HEK293 (cell line): ENCODE measurements around the gene KIF5A.

Experiments used
- CTCF ChIA-PET: fragments of 350-600 bp; formaldehyde crosslinking; extraction: SDS; loops from one replicate; lab custom pipeline; 2021; ENCODE audit warnings: antibody characterized with exemption; lab: Yijun Ruan, JAX
- POLR2A ChIA-PET: fragments of 300-600 bp; formaldehyde crosslinking; extraction: SDS; loops from one replicate; lab custom pipeline; 2020; ENCODE audit warnings: antibody characterized with exemption, inconsistent platforms; lab: Yijun Ruan, JAX
- H3K27ac ChIP-seq: fragments of 200-500 bp; sonication (Bioruptor generic); 2 replicates; pipeline ENCODE4 v1.5.1; 2014; ENCODE audit warnings: low read depth, low read length, control low read depth, inconsistent platforms; ENCODE audit errors: extremely low read depth
- H3K36me3 ChIP-seq, 2 experiments: fragments of 200-500 bp in 1 of 2; sonication (Bioruptor generic) in 1 of 2; 1 replicate in 1 of 2; 2 replicates in 1 of 2; pipeline ENCODE4 v1.5.1; 2014 to 2017; ENCODE audit warnings: inconsistent platforms in 2 of 2, low read length in 2 of 2; ENCODE audit not compliant: control insufficient read depth in 2 of 2, insufficient read depth in 1 of 2
- H3K4me1 ChIP-seq: fragments of 200-500 bp; sonication (Bioruptor generic); 2 replicates; pipeline ENCODE4 v1.5.1; 2014; ENCODE audit warnings: mild to moderate bottlenecking, low read length, inconsistent platforms; ENCODE audit not compliant: control insufficient read depth, insufficient read depth
- H3K4me3 ChIP-seq: 2 replicates; pipeline ENCODE4 v1.5.1; 2011; ENCODE audit warnings: low read depth, mild to moderate bottlenecking, control low read depth, low read length, moderate library complexity
- H3K9me3 ChIP-seq: fragments of 200-500 bp; sonication (Bioruptor generic); 2 replicates; pipeline ENCODE4 v1.5.1; 2014; ENCODE audit warnings: low read depth, low read length, inconsistent platforms; ENCODE audit not compliant: control insufficient read depth, insufficient read depth
- EGR2 ChIP-seq: fragments of 450-650 bp; formaldehyde crosslinking; IDR thresholded peaks from 2 replicates; pipeline ENCODE4 v1.5.1; 2016; ENCODE audit warnings: low read depth, missing biosample characterization, missing genetic modification characterization
- GLI4 ChIP-seq: fragments of 450-650 bp; formaldehyde crosslinking; IDR thresholded peaks from 2 replicates; pipeline ENCODE4 v1.5.1; 2016; ENCODE audit warnings: missing biosample characterization, missing genetic modification characterization
- GLIS1 ChIP-seq: fragments of 450-650 bp; formaldehyde crosslinking; IDR thresholded peaks from 2 replicates; pipeline ENCODE4 v1.5.1; 2016; ENCODE audit warnings: missing biosample characterization, missing genetic modification characterization
- MZF1 ChIP-seq: fragments of 450-650 bp; formaldehyde crosslinking; IDR thresholded peaks from 2 replicates; pipeline ENCODE4 v1.5.1; 2017; ENCODE audit warnings: missing biosample characterization, missing genetic modification characterization, borderline replicate concordance
- OVOL3 ChIP-seq: fragments of 450-650 bp; formaldehyde crosslinking; IDR thresholded peaks from 2 replicates; pipeline ENCODE4 v1.5.1; 2016; ENCODE audit warnings: missing biosample characterization, missing genetic modification characterization
- SETDB1 ChIP-seq: IDR thresholded peaks from one replicate; pipeline ENCODE4 v1.6.1; 2017; ENCODE audit warnings: mild to moderate bottlenecking, low read length, moderate library complexity, mixed read lengths; ENCODE audit not compliant: insufficient read length
- WT1 ChIP-seq: fragments of 450-650 bp; formaldehyde crosslinking; IDR thresholded peaks from 2 replicates; pipeline ENCODE4 v1.5.1; 2016; ENCODE audit warnings: missing biosample characterization, missing genetic modification characterization
- YY1 ChIP-seq: fragments of 450-650 bp; formaldehyde crosslinking; IDR thresholded peaks from 2 replicates; pipeline ENCODE4 v1.5.1; 2018; ENCODE audit warnings: missing biosample characterization, missing genetic modification characterization
- ZEB2 ChIP-seq: fragments of 450-650 bp; formaldehyde crosslinking; IDR thresholded peaks from 2 replicates; pipeline ENCODE4 v1.5.1; 2016; ENCODE audit warnings: missing biosample characterization, missing genetic modification characterization
- ZNF155 ChIP-seq: fragments of 450-650 bp; formaldehyde crosslinking; IDR thresholded peaks from 2 replicates; pipeline ENCODE4 v1.5.1; 2016; ENCODE audit warnings: missing biosample characterization, missing genetic modification characterization
- ZNF174 ChIP-seq: fragments of 450-650 bp; formaldehyde crosslinking; IDR thresholded peaks from 2 replicates; pipeline ENCODE4 v1.5.0; 2017; ENCODE audit warnings: missing biosample characterization, mild to moderate bottlenecking, missing genetic modification characterization
- ZNF211 ChIP-seq: fragments of 450-650 bp; formaldehyde crosslinking; IDR thresholded peaks from 2 replicates; pipeline ENCODE4 v1.5.1; 2016; ENCODE audit warnings: low read depth, missing biosample characterization, missing genetic modification characterization
- ZNF221 ChIP-seq: fragments of 450-650 bp; formaldehyde crosslinking; IDR thresholded peaks from 2 replicates; pipeline ENCODE4 v1.5.1; 2017; ENCODE audit warnings: missing biosample characterization, missing genetic modification characterization, borderline replicate concordance
- ZNF311 ChIP-seq: fragments of 450-650 bp; formaldehyde crosslinking; IDR thresholded peaks from 2 replicates; pipeline ENCODE4 v1.5.1; 2017; ENCODE audit warnings: missing biosample characterization, missing genetic modification characterization, borderline replicate concordance
- ZNF350 ChIP-seq: fragments of 450-650 bp; formaldehyde crosslinking; IDR thresholded peaks from 2 replicates; pipeline ENCODE4 v1.5.0; 2017; ENCODE audit warnings: missing biosample characterization, mild to moderate bottlenecking, missing genetic modification characterization
- ZNF354C ChIP-seq: fragments of 450-650 bp; formaldehyde crosslinking; IDR thresholded peaks from 2 replicates; pipeline ENCODE4 v1.5.1; 2016; ENCODE audit warnings: missing biosample characterization, missing genetic modification characterization, low read depth, borderline replicate concordance
- ZNF366 ChIP-seq: fragments of 450-650 bp; formaldehyde crosslinking; conservative IDR thresholded peaks from 2 replicates; pipeline ENCODE4 v1.5.1; 2016; ENCODE audit warnings: missing biosample characterization, missing genetic modification characterization
- ZNF423 ChIP-seq: fragments of 450-650 bp; formaldehyde crosslinking; IDR thresholded peaks from 2 replicates; pipeline ENCODE4 v1.5.1; 2016; ENCODE audit warnings: missing biosample characterization, missing genetic modification characterization
- ZNF48 ChIP-seq: fragments of 450-650 bp; formaldehyde crosslinking; IDR thresholded peaks from 2 replicates; pipeline ENCODE4 v1.5.1; 2016; ENCODE audit warnings: missing biosample characterization, missing genetic modification characterization
- ZNF544 ChIP-seq: fragments of 450-650 bp; formaldehyde crosslinking; IDR thresholded peaks from 2 replicates; pipeline ENCODE4 v1.5.0; 2017; ENCODE audit warnings: missing biosample characterization, missing genetic modification characterization
- ZNF600 ChIP-seq: fragments of 450-650 bp; formaldehyde crosslinking; IDR thresholded peaks from 2 replicates; pipeline ENCODE4 v1.5.1; 2016; ENCODE audit warnings: missing biosample characterization, missing genetic modification characterization
- ZNF670 ChIP-seq: fragments of 450-650 bp; formaldehyde crosslinking; IDR thresholded peaks from 2 replicates; pipeline ENCODE4 v1.5.1; 2016; ENCODE audit warnings: missing biosample characterization, missing genetic modification characterization, low read depth
- ZNF76 ChIP-seq: fragments of 450-650 bp; formaldehyde crosslinking; IDR thresholded peaks from 2 replicates; pipeline ENCODE4; 2016; ENCODE audit warnings: low read depth, missing biosample characterization, missing genetic modification characterization, borderline replicate concordance
- ZNF776 ChIP-seq: fragments of 450-650 bp; formaldehyde crosslinking; IDR thresholded peaks from 2 replicates; pipeline ENCODE4 v1.5.0; 2017; ENCODE audit warnings: missing biosample characterization, missing genetic modification characterization, borderline replicate concordance
- ZNF837 ChIP-seq: fragments of 450-650 bp; formaldehyde crosslinking; IDR thresholded peaks from 2 replicates; pipeline ENCODE4 v1.5.1; 2016; ENCODE audit warnings: missing biosample characterization, missing genetic modification characterization
- ZXDB ChIP-seq: fragments of 450-650 bp; formaldehyde crosslinking; IDR thresholded peaks from 2 replicates; pipeline ENCODE4 v1.5.1; 2016; ENCODE audit warnings: missing biosample characterization, missing genetic modification characterization
- TF ChIP-seq, protein P1 (sequence below): fragments of 450-650 bp; formaldehyde crosslinking; IDR thresholded peaks from 2 replicates; pipeline ENCODE4 v1.5.1; 2016; ENCODE audit warnings: missing biosample characterization, missing genetic modification characterization, low read depth
- TF ChIP-seq, protein P2 (sequence below): fragments of 450-650 bp; formaldehyde crosslinking; IDR thresholded peaks from 2 replicates; pipeline ENCODE4 v1.5.1; 2017; ENCODE audit warnings: missing biosample characterization, missing genetic modification characterization
- TF ChIP-seq, protein P3 (sequence below): fragments of 450-650 bp; IDR thresholded peaks from 2 replicates; pipeline ENCODE4 v1.5.1; 2018; ENCODE audit warnings: missing biosample characterization, mild to moderate bottlenecking, missing genetic modification characterization
- TF ChIP-seq, protein P4 (sequence below): fragments of 450-650 bp; formaldehyde crosslinking; IDR thresholded peaks from 2 replicates; pipeline ENCODE4 v1.5.1; 2016; ENCODE audit warnings: missing biosample characterization, missing genetic modification characterization
- TF ChIP-seq, protein P5 (sequence below): fragments of 450-650 bp; formaldehyde crosslinking; IDR thresholded peaks from 2 replicates; pipeline ENCODE4 v1.5.1; 2016; ENCODE audit warnings: missing biosample characterization, missing genetic modification characterization

KIF5A gene

DNA sequence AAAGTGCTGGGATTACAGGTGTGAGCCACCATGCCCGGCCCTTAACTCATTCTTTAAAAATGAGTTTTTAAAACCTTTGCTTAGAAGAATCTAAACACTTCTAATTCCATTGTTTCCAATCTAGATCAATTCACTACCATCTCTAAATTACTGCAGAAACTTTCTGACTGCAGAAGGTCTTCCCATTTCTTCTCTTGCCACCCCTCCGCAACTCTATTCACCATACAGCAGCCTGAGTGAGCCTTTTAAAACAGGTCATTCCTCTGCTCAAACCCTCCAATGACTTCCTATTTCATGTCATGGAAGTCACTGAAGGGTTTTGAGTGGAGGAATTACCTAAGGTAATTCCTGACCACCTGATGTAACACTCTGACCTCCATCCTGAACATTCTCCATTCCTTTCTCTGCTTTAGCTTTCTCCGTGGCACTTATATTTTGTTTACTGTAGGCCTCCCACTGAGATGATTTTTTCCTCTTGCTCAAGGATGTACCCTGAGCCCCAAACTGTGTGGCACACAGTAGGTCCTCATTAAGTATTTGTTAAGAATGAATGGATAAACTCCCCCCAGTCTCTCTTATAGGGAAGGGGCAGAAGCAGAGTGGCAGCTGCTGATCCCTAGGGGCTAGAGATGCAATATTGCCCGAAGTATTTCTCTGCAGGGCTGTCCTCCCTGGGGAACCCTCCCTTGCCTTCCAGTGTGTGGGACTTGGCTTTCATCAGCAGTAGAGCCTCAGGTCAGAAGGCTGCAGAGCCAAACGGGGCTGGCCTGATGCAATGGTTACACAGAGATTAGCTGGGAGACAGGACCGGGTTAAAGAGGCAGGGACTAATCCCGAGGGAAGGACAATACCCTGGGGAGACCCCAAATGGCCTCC, 30.7 kb upstream of the KIF5A start:
- POLR2A ChIA-PET: interaction anchor here (0.6 to 2.2 kb wide), 11 partner anchors 7 to 1216 kb away, joined by 3 to 13 read pairs (median 5); partner anchors contain the start of genes DCTN2 and GLI1
- peaks cover 13% of the 10 kb centered on the region for H3K4me1 ChIP-seq
- H3K4me3 ChIP-seq: peak overlapping the region; percentile 79
- peak overlapping the region; percentile 86 for H3K27ac ChIP-seq
- H3K9me3 ChIP-seq: no peaks in the 10 kb centered on the region
- CTCF ChIA-PET: interaction anchor here (1.4 kb wide), 1 partner anchor 65 kb away, joined by 5 read pairs; no protein-coding TSS in a partner anchor
- H3K36me3 ChIP-seq: peaks cover 21 to 57% of the 10 kb centered on the region in 2 experiments
- TF ChIP-seq, protein P1, sequence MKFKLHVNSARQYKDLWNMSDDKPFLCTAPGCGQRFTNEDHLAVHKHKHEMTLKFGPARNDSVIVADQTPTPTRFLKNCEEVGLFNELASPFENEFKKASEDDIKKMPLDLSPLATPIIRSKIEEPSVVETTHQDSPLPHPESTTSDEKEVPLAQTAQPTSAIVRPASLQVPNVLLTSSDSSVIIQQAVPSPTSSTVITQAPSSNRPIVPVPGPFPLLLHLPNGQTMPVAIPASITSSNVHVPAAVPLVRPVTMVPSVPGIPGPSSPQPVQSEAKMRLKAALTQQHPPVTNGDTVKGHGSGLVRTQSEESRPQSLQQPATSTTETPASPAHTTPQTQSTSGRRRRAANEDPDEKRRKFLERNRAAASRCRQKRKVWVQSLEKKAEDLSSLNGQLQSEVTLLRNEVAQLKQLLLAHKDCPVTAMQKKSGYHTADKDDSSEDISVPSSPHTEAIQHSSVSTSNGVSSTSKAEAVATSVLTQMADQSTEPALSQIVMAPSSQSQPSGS (tag by site-specific recombination): no peak
- TF ChIP-seq ZNF76 (tag by site-specific recombination): no peak
- 0 out of 2 replicates have a peak, but pooled peaks have one; percentile 14 for TF ChIP-seq MZF1 (tag by site-specific recombination)
- no peak for TF ChIP-seq ZNF48
- TF ChIP-seq ZNF423: peak; percentile 58; the same call in 1 of the 2 replicates
- TF ChIP-seq, protein P2, sequence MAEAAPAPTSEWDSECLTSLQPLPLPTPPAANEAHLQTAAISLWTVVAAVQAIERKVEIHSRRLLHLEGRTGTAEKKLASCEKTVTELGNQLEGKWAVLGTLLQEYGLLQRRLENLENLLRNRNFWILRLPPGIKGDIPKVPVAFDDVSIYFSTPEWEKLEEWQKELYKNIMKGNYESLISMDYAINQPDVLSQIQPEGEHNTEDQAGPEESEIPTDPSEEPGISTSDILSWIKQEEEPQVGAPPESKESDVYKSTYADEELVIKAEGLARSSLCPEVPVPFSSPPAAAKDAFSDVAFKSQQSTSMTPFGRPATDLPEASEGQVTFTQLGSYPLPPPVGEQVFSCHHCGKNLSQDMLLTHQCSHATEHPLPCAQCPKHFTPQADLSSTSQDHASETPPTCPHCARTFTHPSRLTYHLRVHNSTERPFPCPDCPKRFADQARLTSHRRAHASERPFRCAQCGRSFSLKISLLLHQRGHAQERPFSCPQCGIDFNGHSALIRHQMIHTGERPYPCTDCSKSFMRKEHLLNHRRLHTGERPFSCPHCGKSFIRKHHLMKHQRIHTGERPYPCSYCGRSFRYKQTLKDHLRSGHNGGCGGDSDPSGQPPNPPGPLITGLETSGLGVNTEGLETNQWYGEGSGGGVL (tag by site-specific recombination): no peak
- TF ChIP-seq YY1 (tag by site-specific recombination): no peak
- no peak for TF ChIP-seq ZEB2 (tag by site-specific recombination)
- TF ChIP-seq SETDB1: no peak
- TF ChIP-seq ZNF354C (tag by site-specific recombination): no peak
- TF ChIP-seq ZNF311 (tag by site-specific recombination): no peak
- TF ChIP-seq ZNF600 (tag by site-specific recombination): peak; percentile 37; the same call in 1 of the 2 replicates
- TF ChIP-seq ZNF670: no peak
- TF ChIP-seq, protein P3, sequence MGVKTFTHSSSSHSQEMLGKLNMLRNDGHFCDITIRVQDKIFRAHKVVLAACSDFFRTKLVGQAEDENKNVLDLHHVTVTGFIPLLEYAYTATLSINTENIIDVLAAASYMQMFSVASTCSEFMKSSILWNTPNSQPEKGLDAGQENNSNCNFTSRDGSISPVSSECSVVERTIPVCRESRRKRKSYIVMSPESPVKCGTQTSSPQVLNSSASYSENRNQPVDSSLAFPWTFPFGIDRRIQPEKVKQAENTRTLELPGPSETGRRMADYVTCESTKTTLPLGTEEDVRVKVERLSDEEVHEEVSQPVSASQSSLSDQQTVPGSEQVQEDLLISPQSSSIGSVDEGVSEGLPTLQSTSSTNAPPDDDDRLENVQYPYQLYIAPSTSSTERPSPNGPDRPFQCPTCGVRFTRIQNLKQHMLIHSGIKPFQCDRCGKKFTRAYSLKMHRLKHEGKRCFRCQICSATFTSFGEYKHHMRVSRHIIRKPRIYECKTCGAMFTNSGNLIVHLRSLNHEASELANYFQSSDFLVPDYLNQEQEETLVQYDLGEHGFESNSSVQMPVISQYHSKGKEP (tag by site-specific recombination): 0 out of 2 replicates have a peak, but pooled peaks have one; percentile 15
- TF ChIP-seq, protein P4, sequence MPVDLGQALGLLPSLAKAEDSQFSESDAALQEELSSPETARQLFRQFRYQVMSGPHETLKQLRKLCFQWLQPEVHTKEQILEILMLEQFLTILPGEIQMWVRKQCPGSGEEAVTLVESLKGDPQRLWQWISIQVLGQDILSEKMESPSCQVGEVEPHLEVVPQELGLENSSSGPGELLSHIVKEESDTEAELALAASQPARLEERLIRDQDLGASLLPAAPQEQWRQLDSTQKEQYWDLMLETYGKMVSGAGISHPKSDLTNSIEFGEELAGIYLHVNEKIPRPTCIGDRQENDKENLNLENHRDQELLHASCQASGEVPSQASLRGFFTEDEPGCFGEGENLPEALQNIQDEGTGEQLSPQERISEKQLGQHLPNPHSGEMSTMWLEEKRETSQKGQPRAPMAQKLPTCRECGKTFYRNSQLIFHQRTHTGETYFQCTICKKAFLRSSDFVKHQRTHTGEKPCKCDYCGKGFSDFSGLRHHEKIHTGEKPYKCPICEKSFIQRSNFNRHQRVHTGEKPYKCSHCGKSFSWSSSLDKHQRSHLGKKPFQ (tag by site-specific recombination): no peak
- no peak for TF ChIP-seq ZNF221 (tag by site-specific recombination)
- no peak for TF ChIP-seq ZNF155
- TF ChIP-seq ZNF366 (tag by site-specific recombination): no peak
- no peak for TF ChIP-seq ZNF350
- no peak for TF ChIP-seq OVOL3 (tag by site-specific recombination)
- peak; percentile 4; the same call in 1 of the 2 replicates for TF ChIP-seq ZXDB (tag by site-specific recombination)
- TF ChIP-seq ZNF544: no peak
- peak; percentile 16; the same call in 1 of the 2 replicates for TF ChIP-seq WT1 (tag by site-specific recombination)
- no peak for TF ChIP-seq EGR2 (tag by site-specific recombination)
- TF ChIP-seq ZNF174 (tag by site-specific recombination): no peak
- TF ChIP-seq ZNF776 (tag by site-specific recombination): no peak
- no peak for TF ChIP-seq ZNF211 (tag by site-specific recombination)
- TF ChIP-seq GLIS1 (tag by site-specific recombination): peak; percentile 74
- TF ChIP-seq GLI4 (tag by site-specific recombination): no peak
- TF ChIP-seq, protein P5, sequence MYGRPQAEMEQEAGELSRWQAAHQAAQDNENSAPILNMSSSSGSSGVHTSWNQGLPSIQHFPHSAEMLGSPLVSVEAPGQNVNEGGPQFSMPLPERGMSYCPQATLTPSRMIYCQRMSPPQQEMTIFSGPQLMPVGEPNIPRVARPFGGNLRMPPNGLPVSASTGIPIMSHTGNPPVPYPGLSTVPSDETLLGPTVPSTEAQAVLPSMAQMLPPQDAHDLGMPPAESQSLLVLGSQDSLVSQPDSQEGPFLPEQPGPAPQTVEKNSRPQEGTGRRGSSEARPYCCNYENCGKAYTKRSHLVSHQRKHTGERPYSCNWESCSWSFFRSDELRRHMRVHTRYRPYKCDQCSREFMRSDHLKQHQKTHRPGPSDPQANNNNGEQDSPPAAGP: no peak
- TF ChIP-seq ZNF837 (tag by site-specific recombination): no peak
